ENCODE data around the gene CACNA2D3.

Gene CACNA2D3

GRCh38 chr3:54764911-54765310 lies 642.6 kb downstream of the CACNA2D3 start:
- TF ChIP-seq TAF1 (IDR thresholded peaks at IDR 0.05; ENCODE audit: borderline replicate concordance, insufficient read depth, low read length) (no peak), FOXP2 (optimal IDR thresholded peaks at IDR 0.05; ENCODE audit: borderline replicate concordance, extremely low read depth, extremely low read length, insufficient read depth) (no peak), SIN3A (IDR thresholded peaks at IDR 0.05; ENCODE audit: borderline replicate concordance, insufficient read depth, low read length) (no peak), REST (IDR thresholded peaks at IDR 0.05; ENCODE audit: insufficient read depth in 1 of 2, low read depth in 2 of 2, low read length in 2 of 2) (no peak), POLR2AphosphoS5 (IDR thresholded peaks at IDR 0.05; ENCODE audit: low read depth, low read length) (no peak)

- TF ChIP-seq FOXP2 (optimal IDR thresholded peaks at IDR 0.05; ENCODE audit: borderline replicate concordance, extremely low read depth, extremely low read length, insufficient read depth) (no peak), POLR2AphosphoS5 (IDR thresholded peaks at IDR 0.05; ENCODE audit: low read depth, low read length) (no peak), TAF1 (IDR thresholded peaks at IDR 0.05; ENCODE audit: borderline replicate concordance, insufficient read depth, low read length) (no peak), REST (IDR thresholded peaks at IDR 0.05; ENCODE audit: insufficient read depth in 1 of 2, low read depth in 2 of 2, low read length in 2 of 2) (no peak)
These were observed 648.7 kb downstream of the CACNA2D3 start for GRCh38 chr3:54771050-54771449.

GRCh38 chr3:54772051-54772450 lies 649.7 kb downstream of the CACNA2D3 start:
- TF ChIP-seq POLR2AphosphoS5 (IDR thresholded peaks at IDR 0.05; ENCODE audit: low read depth, low read length) (no peak), FOXP2 (optimal IDR thresholded peaks at IDR 0.05; ENCODE audit: borderline replicate concordance, extremely low read depth, extremely low read length, insufficient read depth) (no peak), SIN3A (IDR thresholded peaks at IDR 0.05; ENCODE audit: borderline replicate concordance, insufficient read depth, low read length) (no peak)

GRCh38 chr3:54772746-54773145 lies 650.4 kb downstream of the CACNA2D3 start:
- TF ChIP-seq SIN3A (IDR thresholded peaks at IDR 0.05; ENCODE audit: borderline replicate concordance, insufficient read depth, low read length), result no peak
- TF ChIP-seq REST (IDR thresholded peaks at IDR 0.05; ENCODE audit: insufficient read depth in 1 of 2, low read depth in 2 of 2, low read length in 2 of 2), result no peak
- TF ChIP-seq POLR2AphosphoS5 (IDR thresholded peaks at IDR 0.05; ENCODE audit: low read depth, low read length), result no peak

GRCh38 chr3:54773271-54773670 lies 650.9 kb downstream of the CACNA2D3 start:
- TF ChIP-seq REST (IDR thresholded peaks at IDR 0.05; ENCODE audit: insufficient read depth in 1 of 2, low read depth in 2 of 2, low read length in 2 of 2), result no peak
- TF ChIP-seq SIN3A (IDR thresholded peaks at IDR 0.05; ENCODE audit: borderline replicate concordance, insufficient read depth, low read length), result no peak
- no peak for TF ChIP-seq FOXP2 (optimal IDR thresholded peaks at IDR 0.05; ENCODE audit: borderline replicate concordance, extremely low read depth, extremely low read length, insufficient read depth)
- no peak for TF ChIP-seq POLR2AphosphoS5 (IDR thresholded peaks at IDR 0.05; ENCODE audit: low read depth, low read length)
- TF ChIP-seq TAF1 (IDR thresholded peaks at IDR 0.05; ENCODE audit: borderline replicate concordance, insufficient read depth, low read length), result no peak
